Measurements from ENCODE around the gene USP10.

Gene USP10

DNA sequence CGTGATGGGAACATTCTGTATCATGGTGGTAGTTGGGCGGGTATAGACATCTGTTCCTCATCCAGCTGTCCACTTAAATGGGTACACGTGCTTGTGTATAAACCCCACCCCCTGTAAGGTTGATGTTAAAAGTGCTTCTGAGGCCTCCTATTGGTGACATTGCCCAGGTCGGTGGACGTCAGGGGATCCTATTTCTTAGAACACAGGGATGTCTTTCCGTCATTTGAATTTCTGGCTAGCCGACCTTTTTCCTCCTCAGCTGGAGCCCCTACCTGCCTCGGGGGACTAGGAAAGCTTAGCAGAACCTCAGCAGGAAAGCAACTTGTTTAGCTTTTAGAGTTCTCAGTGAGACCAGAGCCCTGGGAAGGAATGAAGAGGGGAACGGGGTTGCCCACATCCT lies 103.3 kb downstream of the USP10 start:
- DNase-seq (ENCODE audit: low spot score) = no peak

DNA sequence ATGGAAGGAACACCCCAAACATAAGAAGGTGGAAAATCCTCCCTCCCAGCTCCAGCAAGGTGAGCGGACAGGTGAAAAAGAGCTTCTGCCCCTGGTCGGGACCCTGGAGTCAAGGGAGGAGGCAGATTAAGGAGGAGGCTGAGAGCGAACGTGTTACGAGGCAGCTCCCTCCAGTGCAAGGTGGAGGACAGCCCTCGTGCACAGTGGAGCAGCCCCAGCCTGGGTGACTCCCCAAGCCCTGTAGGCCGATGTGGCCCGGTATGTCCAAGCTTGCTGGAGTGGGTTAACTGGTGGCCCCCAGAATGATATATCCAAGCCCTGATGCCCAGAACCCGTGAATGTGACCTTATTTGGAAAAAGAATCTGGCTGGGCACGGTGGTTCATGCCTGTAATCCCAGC lies 104.5 kb downstream of the USP10 start:
- no peak for DNase-seq (ENCODE audit: low spot score)

DNA sequence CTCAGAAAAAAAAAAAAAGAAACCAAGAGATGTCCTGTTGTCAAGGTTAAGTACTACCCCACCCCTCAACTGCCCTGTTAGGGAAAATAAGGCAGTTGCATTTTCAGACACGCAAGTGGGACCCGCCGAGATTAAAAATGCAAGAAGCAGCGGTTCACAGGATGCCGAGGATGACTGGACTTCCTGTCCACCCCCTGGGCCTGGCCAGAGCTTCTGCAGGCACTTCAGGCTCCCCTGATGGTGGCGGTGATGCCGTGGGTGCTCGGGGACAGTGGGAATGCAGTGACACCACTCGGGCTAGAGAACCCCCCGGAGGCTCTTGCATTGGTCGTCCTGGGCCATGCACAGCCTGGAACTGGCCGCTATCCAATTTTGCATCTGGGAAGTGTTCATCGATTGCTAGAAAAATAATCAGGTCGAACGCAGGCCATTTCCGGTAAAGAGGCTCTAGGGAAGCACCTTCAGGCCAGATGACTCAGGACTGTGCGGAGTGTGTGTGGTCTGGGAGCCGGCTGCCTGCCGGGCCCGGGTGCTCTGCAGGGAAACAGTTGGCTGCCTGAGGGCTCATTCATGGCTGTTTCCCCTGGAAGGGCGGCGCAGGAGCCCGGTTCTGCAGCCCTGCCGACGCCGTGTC lies 106.6 kb downstream of the USP10 start:
- peak; percentile 79 for DNase-seq (ENCODE audit: low spot score)

DNA sequence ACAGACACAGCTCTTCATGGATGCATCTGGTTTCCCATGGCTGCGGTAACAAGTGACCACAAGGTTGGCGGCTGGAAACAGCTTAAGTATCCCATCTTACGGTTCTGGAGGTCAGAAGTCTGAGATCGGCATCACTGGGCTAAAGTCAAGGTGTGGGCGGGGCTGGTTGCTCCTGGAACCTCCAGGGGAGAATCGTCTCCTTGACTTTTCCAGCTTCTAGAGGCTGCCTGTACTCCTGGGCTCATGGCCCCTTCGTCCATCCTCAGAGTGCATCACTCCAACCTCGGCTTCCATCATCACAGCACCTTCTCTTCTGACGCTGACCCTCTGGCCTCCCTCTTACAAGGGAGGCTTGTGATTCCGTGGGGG lies 107.1 kb downstream of the USP10 start:
- no peak for DNase-seq (ENCODE audit: low spot score)

DNA sequence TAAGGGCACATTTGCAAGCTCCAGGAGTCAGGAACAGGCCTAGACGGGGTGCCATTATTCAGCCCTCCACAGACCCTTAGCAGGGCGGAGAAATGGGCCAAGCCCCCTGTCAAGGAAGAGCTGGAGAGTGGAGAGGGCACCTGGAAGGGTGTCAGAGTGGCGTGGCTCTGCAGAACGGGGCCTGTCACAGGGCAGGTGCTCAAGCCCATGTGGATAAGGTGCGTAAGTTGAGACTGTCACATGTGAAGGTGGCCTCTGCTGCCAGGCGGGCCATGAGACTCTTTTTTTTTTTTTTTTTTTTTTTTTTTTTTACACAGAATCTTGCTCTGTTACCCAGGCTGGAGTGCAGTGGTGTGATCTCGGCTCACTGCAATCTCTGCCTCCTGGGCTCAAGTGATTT lies 108.0 kb downstream of the USP10 start:
- DNase-seq (ENCODE audit: low spot score) = no peak

DNA sequence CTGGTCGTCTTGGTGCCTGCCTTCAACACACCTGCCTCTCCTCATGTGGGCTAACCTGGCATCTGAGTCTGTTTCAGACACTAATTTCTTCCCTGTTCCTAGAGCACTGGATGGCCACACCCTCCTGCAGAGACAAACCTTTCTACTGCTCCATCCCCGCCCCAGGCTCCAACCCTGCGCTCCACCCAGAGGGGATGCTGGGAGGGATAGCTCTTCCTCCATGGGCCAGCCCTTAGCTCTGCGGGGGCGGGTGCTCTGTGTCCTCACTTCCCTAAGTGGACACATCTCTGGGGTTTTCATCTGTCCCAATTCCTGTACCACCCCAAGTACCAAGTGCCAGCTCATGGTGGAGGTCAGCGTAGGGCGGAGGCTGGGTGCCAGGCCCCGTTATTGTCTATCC lies 109.0 kb downstream of the USP10 start:
- no peak for DNase-seq (ENCODE audit: low spot score)

DNA sequence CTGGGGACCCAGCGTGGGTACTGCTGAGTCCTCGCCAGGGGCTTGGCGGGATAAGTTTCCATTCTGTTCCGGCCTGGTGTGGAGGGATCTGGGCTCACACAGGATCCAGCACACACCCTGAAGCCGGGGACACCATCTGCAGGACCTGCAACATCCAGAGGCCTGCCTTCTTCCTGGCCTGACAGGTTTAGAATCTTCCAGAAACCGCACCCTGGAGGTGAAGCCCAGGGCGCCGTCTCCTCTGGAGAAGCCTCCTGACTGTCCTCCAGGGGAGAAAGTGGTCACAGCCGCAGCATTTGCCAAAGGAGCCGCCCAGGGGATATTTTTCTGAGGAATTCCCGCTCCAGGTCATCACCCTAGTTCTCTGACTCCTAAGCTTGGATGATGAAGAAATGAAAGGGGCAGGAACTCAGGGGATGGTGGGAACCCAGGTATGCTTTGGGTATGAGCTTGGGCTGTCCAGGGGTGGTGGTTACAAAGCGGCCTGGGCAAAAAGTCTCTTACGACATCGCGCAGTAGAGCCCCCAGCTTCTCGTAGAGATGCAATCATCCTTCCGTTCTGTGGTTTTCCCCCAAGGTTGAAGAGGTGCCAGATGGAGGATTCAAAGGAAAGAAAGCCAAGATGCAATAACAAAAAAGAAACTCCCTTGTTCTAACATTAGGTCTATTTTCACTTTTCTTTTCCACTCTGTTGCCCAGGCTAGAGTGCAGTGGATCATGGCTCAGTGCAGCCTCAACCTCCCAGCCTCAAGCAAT lies 110.9 kb downstream of the USP10 start:
- peak; percentile 88 for DNase-seq (ENCODE audit: low spot score)

DNA sequence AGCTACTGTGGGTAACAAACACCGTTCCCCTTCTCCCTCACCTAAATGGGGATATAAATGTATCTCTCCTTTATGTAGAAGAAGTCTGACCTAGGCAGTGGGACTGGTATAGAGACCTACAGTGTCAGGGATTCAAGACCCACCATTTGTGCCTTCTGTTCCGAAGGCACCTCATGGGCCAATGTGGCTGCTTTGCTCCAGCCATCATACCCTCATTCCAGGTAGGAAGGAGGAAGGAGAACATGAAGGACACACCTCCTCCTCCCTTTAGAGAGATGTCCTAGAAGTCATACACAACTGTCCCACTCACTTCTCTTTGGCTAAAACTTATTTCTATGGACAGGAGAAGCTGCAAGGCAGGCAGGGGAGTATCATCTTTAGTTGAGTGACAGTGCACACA lies 111.7 kb downstream of the USP10 start:
- no peak for DNase-seq (ENCODE audit: low spot score)

DNA sequence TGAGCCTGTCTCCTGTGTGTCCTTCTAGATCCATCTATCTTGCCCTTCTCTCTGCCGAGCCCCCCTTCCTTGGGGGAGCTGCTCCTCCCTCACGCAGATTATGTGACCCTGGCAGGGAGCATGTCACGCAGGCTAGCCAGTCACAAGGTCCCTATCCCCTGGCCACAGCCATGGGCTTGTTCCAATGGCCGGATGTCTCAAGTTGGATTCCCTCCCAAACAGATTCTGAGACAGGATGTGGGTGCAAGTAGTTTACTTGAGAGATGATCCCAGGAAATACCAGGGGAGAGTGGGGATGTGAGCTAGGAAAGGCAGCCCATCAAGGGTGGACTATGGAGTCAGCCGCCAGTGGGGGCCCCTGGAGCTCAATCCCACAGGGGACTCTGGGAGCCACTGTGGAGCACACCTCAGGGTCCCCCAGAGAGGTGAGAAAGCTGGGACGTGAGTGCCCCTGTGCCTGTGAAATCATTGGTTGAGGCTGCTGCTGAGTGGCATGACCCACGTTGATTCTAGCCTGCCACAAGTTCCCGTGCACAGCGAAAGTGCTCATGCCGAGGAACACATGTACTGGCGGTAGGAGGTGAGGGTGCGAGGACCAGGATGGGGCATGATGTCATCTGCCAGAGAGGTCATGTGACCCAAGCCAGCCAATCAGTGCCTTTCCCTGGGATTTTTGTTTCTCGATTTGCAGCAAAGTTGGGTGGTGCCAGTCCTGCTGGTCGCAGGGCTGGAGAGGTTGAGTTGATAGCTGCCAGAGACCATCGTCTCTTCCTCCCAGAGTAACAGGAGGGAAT lies 113.5 kb downstream of the USP10 start:
- DNase-seq (ENCODE audit: low spot score) = no peak

DNA sequence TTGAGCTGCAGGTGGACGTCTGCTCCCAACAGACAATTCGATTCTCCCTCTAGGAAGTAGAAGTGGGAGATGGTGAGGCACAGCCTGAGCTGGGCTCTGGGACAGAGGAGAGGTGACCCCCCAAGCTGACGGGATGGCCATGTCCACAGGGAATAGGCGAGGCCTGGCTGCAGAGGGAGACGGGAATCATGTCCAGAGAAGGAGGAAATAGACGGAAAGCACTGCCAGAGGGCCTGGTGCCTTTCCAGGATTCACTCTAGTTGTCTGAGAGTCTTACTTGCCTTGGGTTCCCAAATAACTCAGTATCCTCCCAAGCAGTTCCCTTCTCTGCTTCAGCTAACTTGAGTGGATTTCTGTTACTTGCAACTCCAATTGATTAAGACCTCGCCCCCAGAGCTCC lies 115.7 kb downstream of the USP10 start:
- no peak for DNase-seq (ENCODE audit: low spot score)

DNA sequence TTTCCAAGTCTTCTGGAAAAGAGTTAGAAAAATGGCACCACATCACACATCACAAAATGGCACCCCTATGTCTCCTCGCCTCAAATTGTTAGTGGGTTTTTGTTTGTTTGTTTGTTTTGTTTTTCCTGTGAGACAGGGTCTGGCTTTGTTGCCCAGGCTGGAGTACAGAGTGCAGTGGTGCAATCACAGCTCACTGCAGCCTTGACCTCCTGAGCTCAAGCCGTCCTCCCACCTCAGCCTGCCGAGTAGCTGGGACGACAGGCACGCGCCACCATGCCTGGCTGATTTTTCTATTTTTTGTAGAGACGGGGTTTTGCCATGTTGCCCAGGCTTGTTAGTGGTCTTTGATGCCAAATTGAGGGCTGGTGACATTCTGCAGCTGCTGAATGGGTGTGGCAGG lies 116.2 kb downstream of the USP10 start:
- no peak for DNase-seq (ENCODE audit: low spot score)

DNA sequence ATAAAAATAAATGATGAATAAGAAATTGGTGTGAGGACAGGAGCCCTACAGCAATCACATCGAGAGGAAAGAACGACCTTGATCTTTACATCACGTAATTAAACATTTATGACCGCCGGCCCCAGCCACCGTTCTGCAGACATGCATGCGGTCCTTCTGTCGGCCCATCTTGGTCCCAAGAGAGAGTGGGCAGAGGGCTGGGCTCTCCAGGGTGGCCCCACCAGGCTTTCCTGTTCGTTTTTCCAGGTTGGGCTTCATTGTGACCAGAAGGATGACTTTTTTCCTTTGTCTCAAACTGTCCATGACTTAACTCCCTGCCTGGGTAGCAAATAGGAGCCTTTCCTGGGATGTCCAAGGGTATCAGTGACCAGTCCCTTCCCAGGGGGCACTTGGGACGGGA lies 116.7 kb downstream of the USP10 start:
- no peak for DNase-seq (ENCODE audit: low spot score)

DNA sequence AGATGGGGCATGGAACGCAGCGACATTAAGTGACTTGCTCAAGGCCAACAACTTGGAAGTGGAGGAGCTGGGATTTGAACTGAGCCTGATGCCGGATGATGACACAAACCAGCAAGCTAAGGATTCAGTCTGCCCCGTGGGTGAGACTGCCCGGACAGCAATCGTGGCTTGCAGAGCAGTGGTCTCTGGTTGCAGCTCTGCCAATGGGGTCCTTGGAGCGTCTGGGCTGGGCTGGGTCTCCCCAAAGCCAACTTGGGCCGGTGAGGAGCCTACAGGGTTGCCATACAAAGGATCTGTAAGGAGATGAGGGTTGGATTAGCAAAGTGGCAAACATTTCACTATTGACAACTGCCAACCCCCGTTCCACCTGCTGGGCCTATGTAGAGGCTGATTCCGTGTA lies 117.4 kb downstream of the USP10 start:
- no peak for DNase-seq (ENCODE audit: low spot score)

DNA sequence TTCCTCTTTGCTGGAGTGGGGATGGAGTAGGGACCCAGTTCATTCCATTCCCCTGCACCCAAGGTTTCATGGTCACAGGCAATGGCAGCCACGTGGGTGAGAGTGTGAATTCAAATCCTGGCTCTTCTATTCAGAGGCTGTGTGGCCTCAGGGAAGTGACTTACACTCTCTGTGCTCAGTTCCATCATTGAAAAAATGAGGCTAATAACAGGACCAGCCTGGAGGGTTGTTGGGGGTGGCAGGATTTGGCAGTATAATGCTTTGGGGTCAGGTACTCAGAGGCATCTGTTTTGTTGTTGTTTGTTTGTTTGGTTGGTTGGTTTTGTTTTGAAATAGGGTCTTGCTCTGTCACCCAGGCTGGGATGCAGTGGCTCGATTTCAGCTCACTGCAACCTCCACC lies 117.8 kb downstream of the USP10 start:
- no peak for DNase-seq (ENCODE audit: low spot score)

DNA sequence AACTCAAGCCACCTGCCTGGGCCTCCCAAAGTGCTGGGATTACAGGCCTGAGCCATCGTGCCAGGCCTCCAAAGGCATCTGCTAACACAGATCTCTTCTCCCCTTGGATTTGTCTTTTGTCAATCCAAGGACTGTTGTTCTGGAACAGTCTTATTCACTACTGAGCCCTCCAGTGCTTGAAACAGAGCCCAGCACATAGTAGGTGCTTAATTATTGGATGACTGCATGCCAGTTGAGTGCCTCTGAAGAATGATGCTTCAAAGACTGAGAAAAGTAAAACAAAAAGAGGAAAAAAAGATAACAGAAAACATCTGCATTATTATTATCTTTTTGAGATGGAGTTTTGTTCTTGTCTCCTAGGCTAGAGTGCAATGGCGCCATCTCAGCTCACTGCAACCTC lies 118.3 kb downstream of the USP10 start:
- DNase-seq (ENCODE audit: low spot score) = no peak

DNA sequence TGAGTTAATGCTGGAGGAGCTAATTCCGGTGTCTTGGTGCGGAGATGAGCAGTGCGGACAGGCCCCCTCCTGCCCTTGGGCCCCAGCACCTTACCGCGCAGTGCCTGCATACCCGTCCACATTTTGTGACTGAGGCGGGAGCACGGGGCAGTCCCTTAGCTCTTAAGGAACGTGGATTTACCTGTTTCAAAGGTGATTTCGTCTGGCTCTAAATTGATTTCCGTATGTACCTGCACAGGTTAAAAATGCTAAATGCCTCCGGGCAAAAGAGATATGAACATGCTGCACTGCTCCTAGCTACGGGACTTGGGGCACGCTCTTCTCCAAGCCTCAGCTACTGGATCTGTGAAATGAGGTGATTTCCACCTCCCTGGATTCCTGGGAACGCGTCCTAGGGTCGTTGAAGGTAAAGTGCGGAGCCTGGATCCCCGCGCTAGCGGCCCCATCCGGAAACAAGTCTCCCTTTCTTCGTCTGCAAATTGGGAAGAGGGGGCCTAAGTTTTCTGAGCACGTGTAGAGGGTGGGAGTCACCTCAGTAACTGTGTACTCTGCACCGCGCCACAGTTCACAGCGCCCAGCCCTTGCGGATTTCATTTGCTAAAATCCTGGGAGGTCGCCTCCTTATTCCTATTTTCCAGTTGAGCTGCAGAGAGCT lies 119.3 kb downstream of the USP10 start:
- no peak for DNase-seq (ENCODE audit: low spot score)

DNA sequence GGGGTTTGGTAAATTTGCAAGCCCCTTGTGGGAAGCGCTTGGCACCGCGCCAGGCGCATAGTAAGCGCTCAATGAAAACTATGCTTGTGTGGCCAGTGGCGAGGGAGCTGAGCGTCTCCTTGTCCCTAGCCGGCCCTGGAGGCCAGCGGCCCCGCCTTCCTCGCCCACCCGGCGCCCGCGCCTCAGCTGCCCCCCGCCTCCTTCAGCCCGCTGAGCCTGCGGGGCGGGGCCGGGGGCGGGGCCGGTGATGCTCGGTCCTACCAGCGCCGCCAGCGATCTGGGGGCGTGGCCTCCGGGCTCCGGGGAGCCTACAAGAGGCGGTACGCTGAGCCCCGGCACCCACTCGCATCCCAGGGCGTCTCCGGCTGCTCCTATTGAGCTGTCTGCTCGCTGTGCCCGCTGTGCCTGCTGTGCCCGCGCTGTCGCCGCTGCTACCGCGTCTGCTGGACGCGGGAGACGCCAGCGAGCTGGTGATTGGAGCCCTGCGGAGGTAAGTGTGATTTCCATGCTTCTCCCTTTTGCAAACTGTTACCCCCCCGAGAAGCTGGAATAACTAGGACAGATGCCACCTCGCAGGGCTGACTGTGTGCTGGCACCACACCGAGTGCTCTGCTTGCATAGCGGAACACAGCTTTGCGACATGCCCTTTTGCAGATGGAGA lies 120.0 kb downstream of the USP10 start, which contains the start of gene CRISPLD2:
Gene CRISPLD2 (plus strand): TSS at position 342 of the 661 bp plus-strand sequence. CDS start 18,511 bp downstream, outside the sequence.
- DNase-seq (ENCODE audit: low spot score) = peak; percentile 97

DNA sequence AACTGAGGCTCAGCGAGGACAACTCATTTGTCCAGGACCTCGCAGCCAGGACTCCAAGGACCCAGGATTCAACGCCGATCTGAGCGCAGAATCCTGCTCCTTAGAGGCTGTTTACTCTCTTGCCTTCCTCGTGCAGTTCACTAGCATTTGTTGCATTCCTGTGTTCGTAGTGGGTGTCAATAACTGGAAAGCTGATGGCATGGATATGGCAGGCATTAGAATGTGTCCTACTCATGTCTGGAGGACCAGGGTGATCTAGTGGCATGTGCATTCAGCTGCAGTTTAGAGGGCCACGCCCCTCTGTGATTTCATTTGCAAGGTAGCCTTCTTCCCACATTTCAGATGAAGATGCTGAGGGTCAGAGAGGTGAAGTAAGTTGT lies 120.5 kb downstream of the USP10 start:
- peak; percentile 42 for DNase-seq (ENCODE audit: low spot score)

DNA sequence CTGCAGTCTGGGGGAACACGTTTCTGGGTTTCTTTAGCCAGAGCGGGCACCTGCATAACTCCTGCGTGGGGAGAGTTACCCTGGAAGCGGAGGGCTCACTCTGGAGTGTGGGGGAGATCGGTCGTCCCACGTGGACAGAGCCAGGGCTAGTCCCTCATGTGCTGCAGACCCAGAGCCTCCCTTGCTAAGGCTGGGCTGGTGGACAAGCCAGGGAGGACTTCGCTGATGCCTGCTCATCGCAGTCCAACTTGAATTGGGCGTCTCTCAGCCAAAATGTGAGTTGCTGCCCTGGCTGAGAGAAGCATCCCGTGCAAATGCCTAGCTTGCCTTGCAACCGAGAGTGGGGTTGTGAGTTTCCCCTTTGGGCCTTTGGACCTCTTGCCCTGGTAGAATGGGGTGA lies 121.0 kb downstream of the USP10 start:
- no peak for DNase-seq (ENCODE audit: low spot score)

DNA sequence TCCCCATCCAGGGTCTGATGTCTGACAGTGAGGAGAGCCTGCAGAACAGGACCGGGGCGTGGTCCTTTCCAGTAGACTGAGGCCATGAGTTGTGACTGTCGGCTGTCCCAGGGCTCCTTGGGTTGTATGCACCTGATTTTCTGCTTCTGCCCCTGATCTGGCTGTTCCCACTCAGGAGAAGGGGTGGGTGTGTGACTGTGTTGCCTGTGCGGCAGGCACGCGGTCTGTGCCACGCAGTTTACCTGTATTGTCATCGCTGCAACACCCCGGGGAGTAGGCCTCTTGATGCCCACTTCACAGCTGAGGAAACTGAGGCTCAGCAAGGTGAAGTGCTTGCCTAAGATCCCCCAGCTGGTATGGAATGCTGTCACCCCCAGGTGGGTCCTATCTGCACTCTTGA lies 121.4 kb downstream of the USP10 start:
- no peak for DNase-seq (ENCODE audit: low spot score)

DNA sequence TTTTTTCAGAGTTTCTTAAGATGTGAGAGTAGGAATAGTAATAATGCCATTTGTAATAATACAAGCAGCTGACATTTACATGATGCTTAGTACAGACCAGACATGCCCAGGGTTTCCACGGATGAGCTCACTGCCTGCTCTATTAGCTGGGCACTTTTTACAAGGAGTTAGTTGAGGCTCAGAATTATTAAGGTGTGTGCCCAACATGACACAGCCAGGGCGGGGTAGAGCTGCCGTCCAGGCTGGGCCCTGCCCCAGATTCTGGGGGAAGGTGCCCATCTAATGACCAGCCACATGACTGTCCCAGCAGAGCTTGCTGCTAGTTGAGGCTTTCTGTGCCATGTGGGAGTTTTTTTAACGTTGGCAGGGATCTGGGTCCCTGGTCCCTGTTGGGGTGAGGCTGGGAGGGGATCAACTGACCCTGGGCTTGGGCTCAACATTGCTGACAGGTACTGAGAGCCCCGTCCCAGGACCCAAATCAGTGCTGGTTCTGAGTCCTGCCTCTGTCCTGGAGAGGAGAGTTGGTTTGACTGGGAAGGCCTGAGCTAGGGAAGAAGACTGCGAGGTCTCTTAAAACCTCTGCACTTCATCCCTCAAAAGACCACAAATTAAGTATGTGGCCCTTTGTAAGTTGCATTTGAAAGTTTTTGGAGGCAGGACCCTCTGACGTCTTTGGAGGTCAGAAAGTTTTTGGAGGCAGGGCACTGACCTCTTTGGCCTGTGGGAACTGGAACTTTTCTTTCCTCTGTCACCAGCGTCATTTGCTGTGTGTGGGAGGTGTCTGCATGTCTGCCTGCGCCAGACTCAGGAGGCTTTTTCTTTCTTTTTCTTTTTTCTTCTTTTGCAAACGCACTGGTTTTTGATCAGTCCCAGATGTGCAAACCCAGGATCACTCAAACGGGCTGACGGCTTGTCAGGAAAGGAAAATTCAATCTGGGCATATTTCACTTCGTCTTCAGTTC lies 122.2 kb downstream of the USP10 start:
- no peak for DNase-seq (ENCODE audit: low spot score)

All from AG20443 (cell line).